Measurements from ENCODE around the gene ZNF823.

- TF ChIP-seq RFX5 (IDR thresholded peaks at IDR 0.05; ENCODE audit: low read depth, low read length) (no peak), ZNF232 (CRISPR knock-in tag; IDR thresholded peaks at IDR 0.05) (no peak), EGR1 (conservative IDR thresholded peaks at IDR 0.05) (no peak), HDAC2 (IDR thresholded peaks at IDR 0.05) (no peak)
- TF ChIP-seq, protein P1, sequence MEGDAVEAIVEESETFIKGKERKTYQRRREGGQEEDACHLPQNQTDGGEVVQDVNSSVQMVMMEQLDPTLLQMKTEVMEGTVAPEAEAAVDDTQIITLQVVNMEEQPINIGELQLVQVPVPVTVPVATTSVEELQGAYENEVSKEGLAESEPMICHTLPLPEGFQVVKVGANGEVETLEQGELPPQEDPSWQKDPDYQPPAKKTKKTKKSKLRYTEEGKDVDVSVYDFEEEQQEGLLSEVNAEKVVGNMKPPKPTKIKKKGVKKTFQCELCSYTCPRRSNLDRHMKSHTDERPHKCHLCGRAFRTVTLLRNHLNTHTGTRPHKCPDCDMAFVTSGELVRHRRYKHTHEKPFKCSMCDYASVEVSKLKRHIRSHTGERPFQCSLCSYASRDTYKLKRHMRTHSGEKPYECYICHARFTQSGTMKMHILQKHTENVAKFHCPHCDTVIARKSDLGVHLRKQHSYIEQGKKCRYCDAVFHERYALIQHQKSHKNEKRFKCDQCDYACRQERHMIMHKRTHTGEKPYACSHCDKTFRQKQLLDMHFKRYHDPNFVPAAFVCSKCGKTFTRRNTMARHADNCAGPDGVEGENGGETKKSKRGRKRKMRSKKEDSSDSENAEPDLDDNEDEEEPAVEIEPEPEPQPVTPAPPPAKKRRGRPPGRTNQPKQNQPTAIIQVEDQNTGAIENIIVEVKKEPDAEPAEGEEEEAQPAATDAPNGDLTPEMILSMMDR (IDR thresholded peaks at IDR 0.05 in 2 of 3, conservative IDR thresholded peaks at IDR 0.05 in 1 of 3; ENCODE audit: insufficient read depth in 2 of 3, low read depth in 1 of 3, low read length in 3 of 3): peak; percentile 57 to 77 (median 74)
These were observed 38.6 kb downstream of the ZNF823 start for GRCh38 chr19:11699931-11700794.

Measured in K562 (cell line).